Fibroblast of mammary gland (primary cell): ENCODE measurements around the gene CES1.
A peak's percentile ranks its signal among the peaks of the same experiment; 100 is the strongest.
"Not testable (repeated sequence)": the region's sequence is repeated elsewhere in the genome, so short reads cannot be mapped to it uniquely, and the experiment has no call there.

Experiments
- DNase-seq: peaks from one replicate; pipeline ENCODE4 v3.0.0-alpha.2; 2010; ENCODE audit warnings: low read depth
- H3K4me3 ChIP-seq: 2 replicates; pipeline ENCODE4 v1.5.1; 2011; ENCODE audit warnings: low read depth, mild to moderate bottlenecking, low read length, moderate library complexity; ENCODE audit not compliant: control insufficient read depth
- TF ChIP-seq, protein P1 (sequence below): conservative IDR thresholded peaks from 2 replicates; pipeline ENCODE4 v1.5.1; 2011; ENCODE audit warnings: low read depth, low read length, inconsistent platforms; ENCODE audit not compliant: control insufficient read depth, insufficient read depth

CES1 gene

DNA sequence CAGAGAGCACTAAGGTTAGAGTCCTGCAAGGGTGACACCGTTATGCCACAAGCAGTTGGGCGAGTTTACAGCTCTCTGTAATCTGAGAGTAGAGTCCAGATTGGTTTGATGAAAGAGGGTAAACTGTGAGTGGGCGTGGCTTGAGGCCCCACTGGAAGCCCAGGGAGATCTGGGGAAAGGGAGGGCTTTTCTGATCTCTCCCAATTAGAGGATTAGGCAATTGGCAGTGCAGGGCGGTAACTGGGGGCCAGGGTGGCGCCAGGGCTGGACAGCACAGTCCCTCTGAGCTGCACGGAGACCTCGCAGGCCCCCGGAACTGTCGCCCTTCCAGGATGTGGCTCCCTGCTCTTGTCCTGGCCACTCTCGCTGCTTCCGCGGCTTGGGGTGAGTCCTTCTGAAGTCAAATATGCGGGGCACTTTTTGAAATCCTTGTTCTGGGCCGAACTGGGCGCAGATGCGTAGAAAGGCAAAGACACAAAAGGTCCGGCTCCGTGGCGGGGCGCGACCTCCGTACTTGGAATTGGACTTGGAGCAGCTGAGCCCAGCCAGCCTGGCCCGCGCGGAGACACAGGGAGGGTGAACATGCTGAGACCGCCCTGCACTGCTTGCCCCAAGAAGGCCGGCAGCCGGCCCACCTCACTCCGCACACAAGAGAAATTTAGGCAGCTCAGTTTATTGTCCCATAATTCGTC lies 72.4 kb downstream of the CES1 start:
- no peak for DNase-seq
- TF ChIP-seq, protein P1, sequence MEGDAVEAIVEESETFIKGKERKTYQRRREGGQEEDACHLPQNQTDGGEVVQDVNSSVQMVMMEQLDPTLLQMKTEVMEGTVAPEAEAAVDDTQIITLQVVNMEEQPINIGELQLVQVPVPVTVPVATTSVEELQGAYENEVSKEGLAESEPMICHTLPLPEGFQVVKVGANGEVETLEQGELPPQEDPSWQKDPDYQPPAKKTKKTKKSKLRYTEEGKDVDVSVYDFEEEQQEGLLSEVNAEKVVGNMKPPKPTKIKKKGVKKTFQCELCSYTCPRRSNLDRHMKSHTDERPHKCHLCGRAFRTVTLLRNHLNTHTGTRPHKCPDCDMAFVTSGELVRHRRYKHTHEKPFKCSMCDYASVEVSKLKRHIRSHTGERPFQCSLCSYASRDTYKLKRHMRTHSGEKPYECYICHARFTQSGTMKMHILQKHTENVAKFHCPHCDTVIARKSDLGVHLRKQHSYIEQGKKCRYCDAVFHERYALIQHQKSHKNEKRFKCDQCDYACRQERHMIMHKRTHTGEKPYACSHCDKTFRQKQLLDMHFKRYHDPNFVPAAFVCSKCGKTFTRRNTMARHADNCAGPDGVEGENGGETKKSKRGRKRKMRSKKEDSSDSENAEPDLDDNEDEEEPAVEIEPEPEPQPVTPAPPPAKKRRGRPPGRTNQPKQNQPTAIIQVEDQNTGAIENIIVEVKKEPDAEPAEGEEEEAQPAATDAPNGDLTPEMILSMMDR = no peak
- H3K4me3 ChIP-seq = no peak overlapping the region

- not testable (repeated sequence) for H3K4me3 ChIP-seq, DNase-seq
Measured at GRCh38 chr16:55759965-55760309, 73.0 kb downstream of the CES1 start.

DNA sequence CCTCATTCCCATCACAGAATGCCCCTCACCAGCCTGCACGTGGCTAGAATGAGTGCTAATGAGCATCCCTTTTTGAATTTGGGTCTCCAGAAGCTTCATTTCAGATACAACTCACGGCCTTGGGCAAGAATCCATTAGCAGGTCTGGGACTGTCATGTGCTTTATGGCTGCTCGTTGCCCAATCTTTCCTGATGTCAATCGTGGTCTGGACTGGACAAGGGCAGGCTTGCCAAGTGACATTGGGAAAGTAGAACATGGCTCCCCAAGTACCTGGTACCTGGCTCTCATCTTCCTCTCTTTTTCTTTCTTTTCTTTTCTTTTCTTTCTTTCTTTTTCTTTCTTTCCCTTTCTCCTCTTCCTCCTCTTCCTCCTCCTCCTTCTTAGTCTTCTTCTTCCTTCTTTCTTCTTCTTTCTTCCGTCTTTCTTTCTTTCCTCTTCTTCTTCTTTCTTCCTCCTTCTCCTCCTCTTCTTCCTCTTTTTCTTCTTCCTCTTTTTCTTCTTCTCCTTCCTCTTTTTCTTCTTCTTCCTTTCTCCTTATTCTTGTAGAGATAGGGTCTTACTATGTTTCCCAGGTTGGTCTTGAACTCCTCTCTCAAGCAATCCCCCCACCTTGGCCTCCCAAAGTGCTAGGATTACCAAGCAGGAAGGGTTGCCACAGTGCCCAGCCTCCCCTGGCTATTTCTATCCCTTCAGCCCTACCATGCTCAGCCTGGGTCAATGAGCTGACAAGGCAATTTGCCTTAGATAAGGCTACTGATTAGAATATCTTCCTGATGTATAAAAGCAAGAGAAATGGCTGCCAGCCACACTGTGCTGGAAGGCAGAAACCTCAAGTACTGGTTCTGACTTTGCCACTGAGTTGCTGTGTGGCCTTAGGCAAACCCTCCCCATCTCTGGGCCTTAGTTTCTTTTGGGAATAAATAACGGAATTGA lies 75.0 kb downstream of the CES1 start:
- not testable (repeated sequence) for DNase-seq, H3K4me3 ChIP-seq

GRCh38 chr16:55756963-55757362 lies 75.9 kb downstream of the CES1 start:
- no peak overlapping the region for H3K4me3 ChIP-seq
- no peak for DNase-seq
- TF ChIP-seq, protein P1 = no peak

GRCh38 chr16:55754056-55754455 lies 78.8 kb downstream of the CES1 start:
- H3K4me3 ChIP-seq = no peak overlapping the region
- DNase-seq = no peak
- TF ChIP-seq, protein P1 = no peak

GRCh38 chr16:55753145-55753631 lies 79.7 kb downstream of the CES1 start:
- peak; percentile 37 for DNase-seq
- H3K4me3 ChIP-seq = not testable (repeated sequence)
